Midbrain (tissue), 1 donor: Measurements from ENCODE around the gene TRRAP.

ENCODE experiments used
- DNase-seq: peaks from one replicate; lab custom pipeline; 2025; lab: John Stamatoyannopoulos, UW

Gene TRRAP

DNA sequence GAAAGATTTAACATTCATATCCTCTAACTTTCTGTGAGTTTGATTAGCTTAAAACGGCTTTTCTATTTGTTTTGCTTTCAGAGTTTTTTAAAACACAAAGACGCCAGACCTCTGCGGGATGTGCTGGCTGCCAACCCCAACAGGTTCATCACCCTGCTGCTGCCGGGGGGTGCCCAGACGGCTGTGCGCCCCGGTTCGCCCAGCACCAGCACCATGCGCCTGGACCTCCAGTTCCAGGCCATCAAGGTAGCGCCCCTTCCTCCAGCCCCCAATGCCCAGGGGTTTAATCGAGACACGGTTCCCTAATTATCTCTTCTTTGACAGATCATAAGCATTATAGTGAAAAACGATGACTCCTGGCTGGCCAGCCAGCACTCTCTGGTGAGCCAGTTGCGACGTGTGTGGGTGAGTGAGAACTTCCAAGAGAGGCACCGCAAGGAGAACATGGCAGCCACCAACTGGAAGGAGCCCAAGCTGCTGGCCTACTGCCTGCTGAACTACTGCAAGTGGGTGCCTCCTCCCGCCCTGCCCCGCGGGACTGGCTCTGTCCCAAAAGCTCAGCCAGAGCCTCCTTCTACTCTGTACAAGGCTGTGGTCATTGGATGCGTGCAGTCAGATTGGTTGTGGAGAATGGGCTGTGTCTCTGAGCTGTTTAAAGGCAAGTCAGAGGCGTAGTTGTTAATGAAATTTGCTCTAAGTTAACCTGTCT, 71.2 kb downstream of the TRRAP start:
- DNase-seq = peak; percentile 22

DNA sequence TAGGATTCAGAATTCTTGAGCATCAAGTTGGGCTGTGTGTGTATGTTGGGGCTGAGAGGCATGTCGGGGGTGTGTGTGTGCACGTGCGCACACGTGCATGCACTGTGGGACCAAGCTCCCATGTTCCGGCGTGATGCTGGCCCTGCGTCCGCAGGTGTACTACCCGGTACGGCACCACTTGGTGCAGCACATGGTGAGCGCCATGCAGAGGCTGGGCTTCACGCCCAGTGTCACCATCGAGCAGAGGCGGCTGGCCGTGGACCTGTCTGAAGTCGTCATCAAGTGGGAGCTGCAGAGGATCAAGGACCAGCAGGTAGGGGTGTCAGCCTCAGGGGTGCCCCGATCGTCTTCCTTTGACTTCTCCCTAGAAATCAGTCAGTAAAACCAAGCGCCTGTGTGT, 77.7 kb downstream of the TRRAP start:
- no peak for DNase-seq

DNA sequence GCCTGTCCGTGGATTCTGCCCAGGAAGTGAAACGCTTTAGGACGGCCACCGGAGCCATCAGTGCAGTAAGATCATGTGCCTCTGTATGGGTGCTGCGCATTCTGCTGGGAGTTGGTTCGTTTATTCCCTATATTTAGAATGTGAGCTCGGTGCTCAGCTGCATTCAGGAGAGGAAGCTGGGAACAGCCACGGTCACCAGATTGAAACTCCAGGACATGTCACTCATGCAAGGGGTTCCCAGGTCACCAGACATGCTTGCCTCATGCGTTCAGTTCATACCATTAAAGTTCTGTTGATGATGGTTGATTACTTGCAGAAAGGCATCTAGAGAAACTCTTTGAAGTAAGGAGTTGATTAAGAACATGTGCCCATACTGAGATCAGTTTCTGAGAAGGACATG, 78.1 kb downstream of the TRRAP start:
- no peak for DNase-seq

DNA sequence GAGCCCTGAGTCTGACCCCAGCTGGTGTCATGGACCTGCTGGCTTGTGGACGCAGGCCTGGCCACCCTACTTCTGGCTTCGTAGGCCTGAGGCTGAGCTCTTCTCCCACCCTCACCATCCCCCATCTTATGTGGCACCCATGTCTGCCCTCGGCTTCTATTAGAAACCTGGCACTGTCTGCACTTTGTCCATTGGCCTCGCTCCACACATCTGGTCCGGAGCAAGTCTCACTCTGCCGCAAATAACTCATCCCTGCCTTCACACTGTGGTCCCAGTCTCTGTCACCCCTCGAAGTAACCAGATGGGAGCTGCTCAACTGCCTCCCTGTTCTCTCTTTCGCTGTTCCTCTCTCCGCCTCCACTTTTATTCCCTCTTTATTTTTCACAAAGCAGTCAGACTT, 78.6 kb downstream of the TRRAP start:
- DNase-seq = no peak

DNA sequence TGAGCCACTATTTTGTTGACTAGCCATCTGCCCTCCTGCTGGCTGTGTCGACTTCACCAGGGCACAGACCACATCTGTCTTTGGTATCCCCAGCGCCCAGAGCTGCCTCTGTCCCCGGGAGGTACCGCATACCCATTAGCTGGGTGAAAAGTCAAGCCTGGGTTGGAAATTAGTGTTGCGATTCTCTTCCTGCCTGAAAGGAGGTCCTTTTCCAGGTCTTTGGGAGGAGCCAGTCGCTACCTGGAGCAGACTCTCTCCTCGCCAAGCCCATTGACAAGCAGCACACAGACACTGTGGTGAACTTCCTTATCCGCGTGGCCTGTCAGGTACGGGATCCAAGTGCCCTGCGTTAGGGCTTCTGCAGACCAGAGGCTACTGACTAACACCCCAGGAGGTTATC, 79.4 kb downstream of the TRRAP start:
- no peak for DNase-seq

DNA sequence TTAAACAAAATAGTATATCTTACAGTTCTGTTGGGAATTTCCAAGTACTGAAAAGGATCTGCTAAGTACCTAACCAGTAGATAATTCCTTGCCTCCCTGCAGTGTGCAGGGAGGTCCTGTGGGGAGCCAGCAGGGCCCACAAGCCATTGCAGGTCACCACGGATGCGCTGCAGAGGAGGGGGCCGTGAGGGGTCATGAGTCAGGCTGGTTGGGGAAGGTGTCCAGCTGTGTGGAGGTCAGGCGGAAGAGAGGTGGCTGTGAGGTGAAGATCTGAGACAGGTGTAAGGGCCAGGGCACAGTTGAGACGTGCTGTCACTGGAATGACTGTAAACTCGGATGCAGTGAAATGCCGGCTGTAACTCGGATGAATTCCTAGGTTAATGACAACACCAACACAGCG, 80.6 kb downstream of the TRRAP start:
- no peak for DNase-seq

DNA sequence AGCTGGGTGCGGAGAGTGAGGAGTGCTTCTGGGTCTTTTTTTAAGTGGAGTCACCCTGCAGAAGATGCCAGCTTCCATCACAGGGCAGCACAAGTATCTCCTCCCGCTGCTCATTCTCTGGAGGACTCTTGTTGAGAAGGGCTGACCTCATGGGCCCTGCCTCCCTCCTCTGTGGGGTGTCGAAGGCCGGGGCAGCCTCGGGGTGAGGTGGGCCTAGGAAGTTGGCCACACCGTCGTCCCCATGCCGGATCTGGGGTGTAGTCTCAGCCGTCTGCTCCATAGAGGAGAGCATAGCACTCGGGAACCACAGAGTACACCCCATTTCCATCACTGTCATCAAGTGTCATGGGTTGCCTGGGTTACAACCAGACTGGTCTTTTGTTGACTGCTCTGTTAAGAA, 85.0 kb downstream of the TRRAP start:
- DNase-seq = no peak

DNA sequence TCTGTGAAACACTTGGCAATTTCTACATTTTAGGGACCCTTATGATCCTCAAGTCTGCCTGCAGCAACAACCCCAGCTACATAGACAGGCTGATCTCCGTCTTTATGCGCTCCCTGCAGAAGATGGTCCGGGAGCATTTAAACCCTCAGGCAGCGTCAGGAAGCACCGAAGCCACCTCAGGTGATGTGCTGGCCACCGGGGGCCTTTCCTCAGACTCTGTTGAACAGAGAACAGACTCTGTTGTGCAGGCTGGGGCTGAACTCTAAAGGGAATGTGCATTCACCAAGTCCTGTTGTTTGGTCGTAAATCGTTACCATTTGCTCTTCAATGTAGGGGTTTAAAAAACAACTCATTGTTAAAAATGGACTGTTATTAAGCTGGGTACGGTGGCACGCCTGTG, 86.3 kb downstream of the TRRAP start:
- DNase-seq = no peak

DNA sequence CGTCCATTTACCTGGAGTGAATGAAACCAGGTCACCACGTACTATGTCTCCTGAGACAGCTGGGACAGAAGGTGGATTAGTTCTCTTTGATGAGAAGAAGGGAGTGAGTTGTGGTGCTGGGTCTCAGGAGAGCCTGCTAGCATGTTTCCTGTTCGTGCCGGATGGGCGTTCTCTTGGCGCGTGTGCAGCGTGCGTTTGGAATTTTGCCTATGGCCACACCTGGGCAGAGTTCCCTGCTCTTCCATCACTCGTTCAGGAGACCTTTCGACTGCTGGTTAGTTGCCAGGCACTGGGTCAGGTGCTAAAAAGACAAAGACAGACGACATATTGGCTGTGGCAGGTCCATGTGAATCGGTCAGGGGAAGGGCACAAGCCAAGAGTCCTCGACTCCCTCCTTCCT, 90.3 kb downstream of the TRRAP start:
- no peak for DNase-seq

DNA sequence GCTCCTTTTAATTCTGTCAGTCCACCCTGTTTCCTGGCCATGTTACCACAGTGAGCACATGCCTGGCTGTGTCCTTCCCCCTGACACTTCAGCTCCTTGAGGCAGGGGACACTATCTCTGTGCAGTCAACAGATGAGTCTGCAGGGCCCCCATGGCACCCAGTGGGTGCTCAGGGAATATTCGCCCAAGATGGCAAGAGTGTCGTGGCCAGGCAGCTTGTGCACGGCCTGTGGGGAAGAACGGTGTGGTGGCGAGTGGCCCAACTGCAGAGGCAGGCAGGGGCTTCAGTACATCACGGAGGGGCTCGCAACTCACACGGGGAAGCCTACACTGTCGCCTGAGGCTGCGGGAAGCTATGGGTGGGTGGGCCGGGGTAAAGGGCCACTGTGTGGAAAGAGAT, 91.1 kb downstream of the TRRAP start:
- DNase-seq = no peak

DNA sequence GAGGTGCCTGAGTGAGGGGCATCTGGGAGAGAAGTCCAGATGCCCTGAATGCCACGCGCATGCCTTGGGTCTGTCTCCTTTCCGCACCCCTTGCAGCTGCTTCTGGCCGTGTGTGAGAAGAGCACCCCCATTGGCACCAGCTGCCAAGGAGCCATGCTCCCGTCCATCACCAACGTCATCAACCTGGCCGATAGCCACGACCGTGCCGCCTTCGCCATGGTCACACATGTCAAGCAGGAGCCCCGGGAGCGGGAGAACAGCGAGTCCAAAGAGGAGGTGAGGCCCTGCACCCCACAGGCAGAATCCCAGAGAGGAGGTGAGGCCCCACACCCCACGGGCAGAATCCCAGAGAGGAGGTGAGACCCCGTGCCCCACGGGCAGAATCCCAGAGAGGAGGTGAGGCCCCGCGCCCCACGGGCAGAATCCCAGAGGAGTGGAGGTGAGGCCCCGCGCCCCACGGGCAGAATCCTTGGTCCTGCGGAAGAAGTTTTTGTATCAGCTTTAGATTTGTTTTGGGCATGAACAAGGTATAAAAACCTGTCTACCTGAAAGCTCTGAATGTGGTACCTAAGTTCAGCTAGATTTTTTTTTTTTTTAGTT, 91.8 kb downstream of the TRRAP start:
- DNase-seq = no peak

DNA sequence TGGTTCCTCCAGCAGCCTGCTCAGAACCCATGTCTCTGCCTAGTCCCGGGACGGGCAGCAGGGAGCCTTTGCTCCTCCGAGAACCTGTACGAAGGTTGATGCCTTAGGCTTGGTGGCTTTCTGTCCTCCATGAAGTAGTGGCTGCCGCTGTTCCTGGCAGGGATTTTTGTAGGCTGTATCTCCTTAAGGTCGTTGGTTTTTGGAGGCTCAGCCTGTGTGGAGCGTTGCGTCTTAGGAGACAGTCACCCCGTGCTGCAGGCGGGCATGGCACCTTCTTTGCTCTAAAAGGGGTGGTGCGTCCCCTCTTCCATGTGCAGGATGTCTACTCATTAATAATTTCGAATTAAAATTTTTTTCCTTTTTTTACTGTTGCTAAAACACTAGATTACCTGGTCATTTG, 92.5 kb downstream of the TRRAP start:
- DNase-seq = no peak

DNA sequence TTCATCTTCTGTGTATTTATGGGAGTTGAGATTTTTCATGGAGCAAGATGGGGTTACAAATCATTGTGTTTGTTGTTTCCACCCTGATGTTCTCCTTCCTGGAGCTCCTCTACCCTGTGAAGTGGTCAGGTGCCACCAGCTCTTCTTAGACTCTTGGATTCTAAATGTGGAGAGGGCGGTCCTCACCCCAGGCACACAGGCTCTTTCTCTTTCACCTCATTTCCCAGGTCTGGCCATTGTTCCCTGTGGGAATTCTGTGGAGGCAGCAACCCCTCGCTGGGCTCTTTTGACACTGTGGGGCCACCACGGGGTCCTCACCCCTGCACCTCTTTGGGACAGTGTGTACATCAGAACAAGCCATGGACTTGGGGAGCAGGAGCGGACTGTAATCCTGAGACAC, 95.9 kb downstream of the TRRAP start:
- DNase-seq = no peak

DNA sequence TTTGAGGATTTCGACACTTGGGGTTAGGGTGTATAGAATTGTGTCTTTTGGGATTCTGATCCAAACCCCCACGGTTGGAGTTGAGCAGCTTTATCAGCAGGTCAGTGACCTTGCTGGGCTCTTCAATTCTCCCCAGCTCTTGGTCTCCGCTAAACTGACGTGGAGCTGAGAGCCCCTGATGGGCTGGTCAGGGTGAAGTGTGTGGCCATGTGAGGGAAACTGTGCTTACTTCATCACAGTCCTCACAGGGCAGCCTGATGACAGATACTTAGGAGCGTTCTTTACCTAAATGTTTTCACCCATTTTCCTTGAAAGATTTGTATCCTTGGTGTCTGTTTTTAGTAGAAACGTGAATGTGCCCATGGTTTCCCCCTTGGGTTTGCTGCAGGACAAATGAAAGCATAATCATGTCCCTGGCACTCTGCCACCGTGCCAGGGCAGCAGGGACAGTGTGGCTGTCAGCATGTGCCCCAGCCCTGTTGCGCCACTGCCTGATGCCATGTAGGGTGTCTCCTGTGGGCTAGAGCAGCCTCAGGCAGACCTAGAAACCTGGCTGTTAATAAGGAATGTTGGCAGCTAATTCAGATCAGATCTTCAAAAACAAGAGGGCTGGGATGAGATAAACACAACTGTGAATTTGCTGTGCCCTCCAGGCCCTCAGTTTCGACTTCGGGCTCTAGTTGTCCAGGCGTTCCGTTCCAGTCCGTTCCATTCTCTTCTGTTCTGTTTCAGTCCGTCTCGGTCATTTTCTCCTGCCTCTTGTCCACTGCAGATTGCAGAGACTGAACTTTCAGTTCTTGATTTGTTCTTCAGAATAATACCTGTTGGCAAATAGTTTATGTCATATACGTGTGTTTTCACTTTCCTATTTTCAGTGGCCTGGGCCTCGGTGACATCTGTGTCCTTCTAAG, 96.8 kb downstream of the TRRAP start:
- peak; percentile 12 for DNase-seq

DNA sequence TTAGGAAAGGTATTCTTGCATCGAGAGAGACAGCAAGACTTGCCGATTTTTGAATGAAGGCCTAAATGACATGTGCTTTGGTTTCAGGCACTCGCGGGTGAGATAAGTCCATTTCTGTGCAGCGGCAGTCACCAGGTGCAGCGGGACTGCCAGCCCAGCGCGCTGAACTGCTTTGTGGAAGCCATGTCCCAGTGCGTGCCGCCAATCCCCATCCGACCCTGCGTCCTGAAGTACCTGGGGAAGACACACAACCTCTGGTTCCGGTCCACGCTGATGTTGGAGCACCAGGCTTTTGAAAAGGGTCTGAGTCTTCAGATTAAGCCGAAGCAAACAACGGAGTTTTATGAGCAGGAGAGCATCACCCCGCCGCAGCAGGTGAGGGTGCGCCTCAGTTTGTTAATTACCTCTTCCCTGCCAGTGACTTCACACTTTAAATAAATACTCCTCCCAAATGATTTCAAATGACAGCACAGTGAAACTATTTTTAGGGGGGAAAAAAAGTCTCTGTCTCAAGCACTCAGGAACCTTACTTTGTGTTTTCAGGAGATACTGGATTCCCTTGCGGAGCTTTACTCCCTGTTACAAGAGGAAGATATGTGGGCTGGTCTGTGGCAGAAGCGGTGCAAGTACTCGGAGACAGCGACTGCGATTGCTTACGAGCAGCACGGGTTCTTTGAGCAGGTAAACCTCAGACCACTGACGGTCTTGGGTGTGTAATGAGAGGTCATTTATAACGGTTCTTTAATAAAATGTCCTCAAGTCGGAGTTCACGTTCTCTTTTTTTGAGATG, 98.3 kb downstream of the TRRAP start:
- DNase-seq = no peak

DNA sequence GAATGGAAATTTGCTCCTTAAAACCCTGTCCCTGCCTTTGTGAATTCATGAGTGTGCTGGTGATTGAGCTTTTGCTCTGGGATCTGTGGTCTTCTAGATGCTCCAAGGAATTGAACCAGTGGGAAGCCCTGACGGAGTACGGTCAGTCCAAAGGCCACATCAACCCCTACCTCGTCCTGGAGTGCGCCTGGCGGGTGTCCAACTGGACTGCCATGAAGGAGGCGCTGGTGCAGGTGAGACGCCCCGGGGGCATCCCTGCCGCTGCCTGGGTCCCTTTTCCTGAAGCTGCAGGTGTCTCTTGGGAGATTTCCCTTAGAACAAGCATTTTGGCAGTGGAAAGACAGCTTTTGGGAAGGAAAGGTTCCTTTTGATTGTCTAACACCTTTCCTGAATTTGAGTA, 100.3 kb downstream of the TRRAP start:
- no peak for DNase-seq

DNA sequence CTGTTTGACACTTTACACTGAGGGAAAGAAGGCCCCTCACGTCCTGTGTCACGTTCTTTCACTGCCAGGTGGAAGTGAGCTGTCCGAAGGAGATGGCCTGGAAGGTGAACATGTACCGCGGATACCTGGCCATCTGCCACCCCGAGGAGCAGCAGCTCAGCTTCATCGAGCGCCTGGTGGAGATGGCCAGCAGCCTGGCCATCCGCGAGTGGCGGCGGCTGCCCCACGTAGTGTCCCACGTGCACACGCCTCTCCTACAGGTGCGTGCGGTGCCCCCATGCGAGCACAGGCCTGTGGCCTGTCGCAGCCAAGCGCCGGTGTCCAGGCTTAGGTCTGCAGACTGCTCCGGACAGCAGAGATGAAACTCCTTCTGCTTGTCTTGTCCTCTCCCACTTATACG, 103.4 kb downstream of the TRRAP start:
- DNase-seq = no peak

DNA sequence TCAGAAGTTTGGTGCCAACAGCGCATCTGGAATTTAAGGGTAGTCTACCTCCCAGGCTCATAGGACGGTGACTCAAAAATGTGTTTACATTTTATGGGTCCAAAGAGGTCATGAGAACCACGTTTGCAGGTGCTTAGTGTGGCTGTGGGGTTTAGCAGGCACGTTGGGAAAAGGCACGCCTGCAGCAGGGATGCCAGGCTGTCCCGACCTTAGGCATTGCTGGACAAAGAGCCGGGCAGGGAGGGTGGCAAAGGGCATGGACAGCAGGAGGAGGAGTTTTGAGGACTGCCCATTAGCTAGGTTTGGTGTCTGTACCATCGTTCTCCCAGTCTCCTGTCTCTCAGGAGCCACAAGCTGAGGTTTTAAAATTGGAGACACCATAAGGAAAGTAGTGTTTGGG, 104.4 kb downstream of the TRRAP start:
- no peak for DNase-seq

DNA sequence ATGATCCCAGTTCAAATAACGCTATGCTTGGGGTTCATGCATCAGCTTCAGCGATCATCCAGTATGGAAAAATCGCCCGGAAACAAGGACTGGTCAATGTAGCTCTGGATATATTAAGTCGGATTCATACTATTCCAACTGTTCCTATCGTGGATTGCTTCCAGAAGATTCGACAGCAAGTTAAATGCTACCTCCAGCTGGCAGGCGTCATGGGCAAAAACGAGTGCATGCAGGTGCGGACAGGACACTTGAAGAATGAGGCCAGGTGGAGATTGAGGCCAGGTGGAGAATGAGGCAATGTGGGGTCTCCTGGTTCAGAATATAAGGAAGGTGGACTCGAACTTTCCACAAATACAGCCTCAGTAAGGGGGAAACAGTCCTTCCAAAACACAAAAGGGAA, 105.8 kb downstream of the TRRAP start:
- DNase-seq = no peak

DNA sequence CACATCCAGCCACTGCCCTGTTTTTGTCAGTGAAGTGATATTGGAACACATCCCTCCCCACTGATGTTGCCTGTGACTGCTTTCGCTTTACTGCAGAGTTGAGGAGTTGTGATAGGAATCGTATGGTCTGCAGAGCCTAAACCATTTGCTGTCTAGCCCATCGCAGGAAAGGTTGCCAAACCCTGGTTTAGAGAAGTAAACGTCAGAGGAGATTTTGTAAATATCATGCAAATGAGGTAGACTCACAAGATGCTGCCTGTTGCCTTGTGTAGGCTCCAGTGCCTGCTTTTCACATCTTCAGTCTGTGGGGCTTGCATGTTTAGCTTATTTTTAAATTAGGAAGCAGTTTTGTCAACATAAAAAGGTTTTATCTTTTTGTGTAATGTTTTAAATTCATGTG, 107.1 kb downstream of the TRRAP start:
- DNase-seq = no peak

DNA sequence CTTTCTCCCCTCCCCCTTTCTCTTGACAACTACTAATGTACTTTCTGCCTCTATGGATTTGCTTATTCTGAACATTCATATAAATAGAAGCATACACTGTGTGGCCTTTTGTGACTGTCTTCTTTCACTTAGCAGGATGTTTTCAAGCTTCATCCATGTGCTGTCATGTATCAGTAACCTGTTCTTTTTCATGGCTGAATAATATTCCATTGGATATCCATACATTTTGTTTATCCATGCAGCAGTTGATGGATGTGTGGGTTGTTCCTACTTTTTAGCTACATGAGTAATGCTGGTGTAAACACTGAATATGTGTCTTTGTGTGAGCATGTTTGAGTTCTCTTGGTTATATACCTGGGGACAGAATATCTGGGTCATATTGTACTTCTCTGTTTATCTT, 107.6 kb downstream of the TRRAP start:
- no peak for DNase-seq

DNA sequence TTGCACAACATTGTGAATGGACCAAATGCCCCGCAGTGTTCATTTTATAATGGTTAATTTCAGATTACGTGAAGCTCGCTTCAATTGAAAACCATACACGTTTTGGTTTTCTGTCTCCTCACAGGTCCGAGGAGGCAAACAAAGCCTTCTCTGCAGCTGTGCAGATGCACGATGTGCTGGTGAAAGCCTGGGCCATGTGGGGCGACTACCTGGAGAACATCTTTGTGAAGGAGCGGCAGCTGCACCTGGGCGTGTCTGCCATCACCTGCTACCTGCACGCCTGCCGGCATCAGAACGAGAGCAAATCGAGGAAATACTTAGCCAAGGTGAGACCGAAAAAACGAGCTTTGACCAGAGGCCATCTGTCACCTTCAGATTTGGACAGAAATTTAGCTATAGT, 110.3 kb downstream of the TRRAP start:
- DNase-seq = no peak
